GM12892 (cell line): Measurements from ENCODE around the gene DSCAML1.

Experiments used
- DNase-seq: peaks from one replicate; pipeline ENCODE4 v3.0.0; 2011; ENCODE audit not compliant: insufficient read length
- FAIRE-seq: peaks from 2 replicates; lab custom pipeline; 2011; peaks lifted over from hg19 to GRCh38; lab: Jason Lieb, UNC
- POLR2A ChIP-seq: IDR thresholded peaks from 2 replicates; pipeline ENCODE4 v1.6.1; 2011; ENCODE audit warnings: low read depth, low read length, control low read depth
- POLR2AphosphoS5 ChIP-seq: IDR thresholded peaks from 2 replicates; pipeline ENCODE4 v1.6.1; 2011; ENCODE audit warnings: low read depth, low read length, control low read depth
- TAF1 ChIP-seq: IDR thresholded peaks from 2 replicates; pipeline ENCODE4 v1.6.1; 2011; ENCODE audit warnings: low read depth, mild to moderate bottlenecking, control low read depth, low read length, borderline replicate concordance

Gene DSCAML1

DNA sequence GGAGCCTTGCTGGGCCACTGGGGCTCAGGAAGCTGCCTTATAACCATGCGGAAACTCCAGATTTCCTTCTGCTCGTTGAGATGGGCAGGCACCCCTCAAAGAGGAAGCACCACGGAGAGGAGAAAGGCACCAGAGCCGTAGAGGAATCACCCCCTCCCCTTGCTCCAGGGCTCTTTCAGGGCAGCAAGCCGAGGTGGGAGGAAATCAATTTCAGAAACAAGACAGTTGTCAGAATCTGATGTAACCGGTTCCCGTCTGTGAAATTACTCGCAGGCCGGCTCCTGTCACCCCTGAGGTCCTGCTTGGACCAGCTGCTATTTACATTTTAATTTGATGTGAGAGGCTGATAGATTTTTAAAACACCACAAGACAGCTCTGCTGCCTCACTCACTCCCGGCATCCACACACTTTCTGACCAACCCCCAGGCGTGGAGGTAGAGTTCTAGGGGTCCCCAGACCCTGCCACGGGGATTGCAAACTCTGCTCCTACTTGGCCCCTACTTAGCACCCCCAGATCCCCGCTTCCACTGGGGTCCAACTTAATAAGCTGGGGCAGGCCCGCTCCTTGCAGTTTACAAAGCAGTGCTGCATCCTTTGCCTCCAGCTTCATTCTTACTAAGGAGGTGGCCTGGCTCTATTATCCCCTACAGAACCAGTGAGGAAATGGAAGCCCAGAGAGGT lies 306.9 kb downstream of the DSCAML1 start:
- no peak for TF ChIP-seq POLR2A
- no peak for TF ChIP-seq POLR2AphosphoS5
- FAIRE-seq (no peak), DNase-seq (no peak)

DNA sequence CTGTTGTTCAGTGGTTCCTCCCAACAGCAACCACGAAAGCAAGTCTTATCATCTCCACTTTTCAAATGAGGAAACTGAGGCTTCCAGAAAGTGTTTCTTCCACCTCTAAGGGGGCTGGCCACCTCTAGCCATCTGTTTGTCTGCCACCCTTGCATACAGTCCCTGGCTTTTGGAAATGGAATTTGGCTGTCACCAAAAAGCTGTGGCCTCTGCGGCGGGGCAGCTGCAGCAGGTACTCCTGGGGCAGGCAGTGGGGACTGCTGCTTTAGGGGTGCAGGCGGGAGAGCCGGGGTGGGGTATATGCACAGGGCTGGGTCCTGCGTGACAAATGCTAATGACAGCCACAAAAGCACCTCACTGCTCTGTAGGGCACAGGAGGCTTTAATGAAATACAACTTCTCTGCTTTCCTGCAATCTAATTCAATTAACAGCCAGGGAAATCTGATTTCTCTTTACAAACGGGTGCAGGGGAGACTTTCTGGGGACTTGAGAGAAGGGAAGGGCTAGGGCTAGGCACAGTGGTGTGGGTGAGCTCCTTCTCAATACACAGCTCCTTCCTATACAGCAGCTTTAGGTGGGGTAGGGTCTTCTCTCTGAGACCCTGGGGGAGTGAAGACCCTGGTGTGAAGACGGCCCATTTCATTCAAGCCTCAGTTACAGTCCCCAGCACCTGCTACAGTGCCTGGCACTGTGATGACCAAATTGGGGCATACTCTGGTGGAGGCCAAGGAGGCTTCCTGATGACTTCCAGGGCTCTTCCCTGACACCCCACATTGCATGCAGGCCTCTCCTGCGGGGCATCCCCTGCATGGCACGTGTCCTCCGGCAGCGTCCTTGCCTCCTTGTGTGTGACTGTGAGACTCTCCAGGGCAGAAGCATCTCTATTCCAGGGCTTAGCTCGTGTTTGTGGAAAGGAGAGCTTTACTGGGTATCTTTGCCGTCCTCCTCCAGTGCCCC lies 307.7 kb downstream of the DSCAML1 start:
- TF ChIP-seq TAF1: no peak
- TF ChIP-seq POLR2A: no peak
- no peak for TF ChIP-seq POLR2AphosphoS5
- DNase-seq (no peak), FAIRE-seq (no peak)

DNA sequence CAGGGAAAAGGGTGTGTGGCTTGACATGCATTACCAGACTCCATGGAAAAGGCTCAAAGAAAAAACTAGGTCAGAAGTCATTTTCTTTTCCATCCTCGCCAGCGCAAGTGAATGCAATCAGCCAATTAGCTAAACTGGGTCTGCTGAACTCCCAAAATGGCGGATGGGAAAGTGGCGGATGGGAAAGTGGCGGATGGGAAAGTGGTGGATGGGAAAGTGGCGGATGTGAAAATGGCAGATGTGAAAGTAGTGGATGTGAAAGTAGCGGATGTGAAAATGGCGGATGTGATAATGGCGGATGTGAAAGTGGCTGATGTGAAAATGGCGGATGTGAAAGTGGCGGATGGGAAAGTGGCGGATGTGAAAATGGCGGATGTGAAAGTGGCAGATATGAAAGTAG lies 311.0 kb downstream of the DSCAML1 start:
- DNase-seq (no peak), FAIRE-seq (no peak)
- TF ChIP-seq POLR2AphosphoS5 (no peak), POLR2A (no peak), TAF1 (no peak)

DNA sequence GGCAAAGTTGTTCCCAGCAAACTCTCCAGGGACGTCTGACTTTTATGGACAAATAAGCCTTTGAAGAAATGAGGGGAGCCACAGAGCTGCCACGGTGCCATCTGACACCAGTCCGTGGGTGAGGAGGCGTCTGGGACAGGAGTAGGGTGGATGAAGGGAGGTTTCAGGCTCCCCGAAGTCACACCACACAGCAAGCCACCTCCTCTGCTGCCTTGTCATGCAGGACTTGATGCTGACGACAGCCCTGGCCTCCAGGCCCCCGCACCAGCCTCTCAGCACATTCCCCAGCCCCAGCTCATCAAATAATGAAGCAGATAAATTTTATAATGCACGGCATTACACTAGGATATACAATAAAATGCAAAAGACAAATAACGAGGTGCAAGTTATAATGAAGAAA lies 312.9 kb downstream of the DSCAML1 start:
- FAIRE-seq (no peak), DNase-seq (no peak)
- TF ChIP-seq TAF1 (no peak), POLR2A (no peak), POLR2AphosphoS5 (no peak)

DNA sequence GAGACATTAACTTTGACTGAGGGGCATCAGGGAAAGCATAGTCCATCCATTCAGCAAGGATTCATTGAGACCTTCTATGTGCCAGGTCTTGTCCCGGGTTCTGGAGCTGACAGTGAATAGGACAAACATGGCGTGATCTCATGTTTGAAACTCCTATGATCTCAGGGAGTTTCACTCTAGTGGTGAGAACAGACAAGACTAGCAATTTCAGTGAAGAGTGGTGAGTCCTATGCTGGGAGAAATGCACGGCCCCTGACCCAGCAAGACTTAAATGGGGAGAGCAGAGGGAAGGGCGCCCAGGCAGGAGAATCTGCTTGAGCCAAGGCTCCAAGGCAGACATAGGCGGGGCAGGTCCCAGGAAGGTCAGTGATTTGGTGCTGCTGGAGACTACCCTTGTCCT lies 313.6 kb downstream of the DSCAML1 start:
- TF ChIP-seq POLR2A (no peak), TAF1 (no peak), POLR2AphosphoS5 (no peak)
- DNase-seq (no peak), FAIRE-seq (peak; percentile 88)

DNA sequence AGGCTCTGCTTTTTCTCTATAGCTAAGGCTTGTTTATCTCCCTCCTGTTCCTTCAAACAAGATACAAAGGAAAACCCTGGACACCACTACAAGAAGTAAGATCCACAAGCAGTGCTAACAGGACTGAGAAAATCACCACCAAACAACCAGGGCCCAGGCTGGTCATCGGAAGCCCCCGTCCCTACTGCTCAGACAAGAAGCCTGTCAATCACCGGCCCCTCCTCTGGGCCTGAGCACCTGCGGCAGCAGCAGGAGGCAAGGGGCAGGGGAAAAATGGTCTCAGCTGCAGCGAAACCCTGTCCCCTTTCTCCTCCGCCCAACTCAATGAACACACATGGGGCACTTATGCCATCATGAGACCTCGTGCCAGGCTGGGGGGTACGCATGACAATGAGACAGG lies 314.1 kb downstream of the DSCAML1 start:
- FAIRE-seq: no peak
- DNase-seq: no peak

DNA sequence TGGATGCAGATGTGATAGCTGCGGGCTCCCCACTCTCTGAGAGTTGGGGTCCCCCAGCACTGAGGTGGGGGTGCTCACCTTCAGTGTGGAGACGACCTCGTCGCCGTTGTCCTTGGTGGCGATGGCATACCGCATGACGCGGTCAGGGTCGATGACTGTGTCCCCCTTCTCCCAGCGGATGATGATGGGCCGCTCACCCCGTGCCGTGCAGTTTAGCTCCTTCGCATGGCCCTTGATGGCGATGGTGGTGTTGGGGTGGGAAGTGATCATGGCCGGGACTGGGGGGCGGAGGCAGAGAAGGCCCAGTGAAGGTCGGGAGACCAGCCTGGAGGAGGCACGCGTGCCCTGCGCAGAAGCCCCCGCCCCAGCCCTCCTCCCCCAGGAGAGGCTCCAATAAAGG lies 315.1 kb downstream of the DSCAML1 start:
- TF ChIP-seq POLR2A: no peak
- no peak for TF ChIP-seq POLR2AphosphoS5
- TF ChIP-seq TAF1: no peak
- no peak for DNase-seq
- FAIRE-seq: no peak

More for the DNA sequence above, 314.1 kb downstream of the DSCAML1 start:
- TF ChIP-seq POLR2AphosphoS5 (no peak), POLR2A (no peak), TAF1 (no peak)

DNA sequence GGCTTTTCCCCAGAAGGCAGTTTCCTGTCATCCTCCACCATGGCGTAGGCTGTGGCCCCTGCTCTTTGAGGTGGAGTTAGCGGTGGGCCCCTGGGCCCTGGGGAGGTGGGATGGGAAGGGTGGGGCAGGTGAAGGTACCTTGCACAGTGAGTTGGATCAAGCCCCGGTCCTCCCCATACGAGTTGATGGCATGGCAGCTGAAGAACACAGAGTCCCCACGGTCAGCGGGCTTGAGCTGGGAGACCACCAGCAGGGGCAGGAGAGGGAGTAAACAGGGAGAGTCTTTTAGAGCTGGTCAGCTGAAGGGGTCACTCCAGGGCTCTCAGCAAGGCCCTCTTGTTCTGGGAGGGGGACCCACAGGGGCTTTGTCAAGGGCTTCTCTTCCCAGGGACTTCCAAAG lies 316.0 kb downstream of the DSCAML1 start:
- TF ChIP-seq POLR2A: no peak
- no peak for TF ChIP-seq POLR2AphosphoS5
- no peak for TF ChIP-seq TAF1
- DNase-seq: no peak
- FAIRE-seq: no peak

DNA sequence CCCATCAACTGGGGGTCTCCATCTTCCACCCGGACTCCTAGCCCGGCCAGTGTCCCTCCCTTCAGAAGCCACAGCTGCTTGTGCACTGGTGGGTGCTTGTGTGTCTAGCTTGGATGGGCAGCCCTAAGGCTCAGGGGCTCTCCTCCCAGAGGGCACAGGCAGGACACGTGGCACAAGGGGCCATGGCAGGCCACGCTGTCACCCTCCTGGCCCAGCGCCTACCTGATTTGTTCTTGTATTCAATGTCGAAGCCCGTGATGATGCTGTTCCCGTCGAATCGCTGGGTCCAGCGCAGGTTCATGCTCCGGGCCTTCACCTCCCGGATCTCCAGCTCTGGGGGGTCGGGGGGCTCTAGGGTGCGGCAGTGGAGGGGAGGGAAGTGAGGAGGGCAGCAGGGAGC lies 316.8 kb downstream of the DSCAML1 start:
- DNase-seq (no peak), FAIRE-seq (no peak)
- TF ChIP-seq TAF1 (no peak), POLR2A (no peak), POLR2AphosphoS5 (no peak)

DNA sequence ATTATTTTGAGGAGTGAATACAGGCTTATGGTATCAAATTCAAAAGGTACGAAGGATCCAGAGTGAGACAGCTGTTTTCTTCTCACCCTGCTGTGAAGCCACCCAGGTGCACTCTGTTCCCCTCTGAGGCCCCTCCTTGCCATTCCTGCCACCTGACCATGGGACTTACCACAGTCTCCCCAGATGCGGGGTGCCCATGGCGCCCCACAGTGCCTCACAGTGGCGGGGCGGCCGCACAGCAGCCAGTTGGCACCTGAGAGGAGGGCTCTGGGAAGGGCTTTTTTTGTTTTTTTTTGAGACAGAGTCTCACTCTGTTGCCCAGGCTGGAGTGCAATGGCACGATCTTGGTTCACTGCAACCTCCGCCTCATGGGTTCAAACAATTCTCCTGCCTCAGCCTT lies 317.6 kb downstream of the DSCAML1 start:
- no peak for FAIRE-seq
- DNase-seq: peak; percentile 64
- no peak for TF ChIP-seq POLR2AphosphoS5
- TF ChIP-seq POLR2A: no peak
- TF ChIP-seq TAF1: no peak

DNA sequence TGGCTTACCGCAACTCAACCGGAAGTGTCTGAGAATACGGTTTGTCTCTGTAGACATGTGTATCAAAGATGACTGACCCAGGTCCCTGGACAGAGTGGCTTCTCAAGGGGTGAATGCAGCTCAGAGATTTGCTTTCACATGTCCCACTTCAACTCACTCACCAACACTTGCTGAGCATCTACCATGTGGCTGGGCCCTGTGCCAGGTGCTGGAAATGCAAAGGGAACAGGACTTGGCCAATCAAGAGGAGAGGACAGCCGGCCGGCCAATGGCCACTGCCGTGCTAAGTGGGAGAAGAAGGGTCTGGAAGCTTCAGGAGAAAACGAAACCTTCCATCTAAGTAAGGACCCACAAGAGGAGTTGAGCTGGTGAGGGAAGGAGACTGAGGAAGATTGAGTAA lies 318.1 kb downstream of the DSCAML1 start:
- DNase-seq: no peak
- FAIRE-seq: peak; percentile 17
- TF ChIP-seq POLR2A: no peak
- no peak for TF ChIP-seq TAF1
- TF ChIP-seq POLR2AphosphoS5: no peak

DNA sequence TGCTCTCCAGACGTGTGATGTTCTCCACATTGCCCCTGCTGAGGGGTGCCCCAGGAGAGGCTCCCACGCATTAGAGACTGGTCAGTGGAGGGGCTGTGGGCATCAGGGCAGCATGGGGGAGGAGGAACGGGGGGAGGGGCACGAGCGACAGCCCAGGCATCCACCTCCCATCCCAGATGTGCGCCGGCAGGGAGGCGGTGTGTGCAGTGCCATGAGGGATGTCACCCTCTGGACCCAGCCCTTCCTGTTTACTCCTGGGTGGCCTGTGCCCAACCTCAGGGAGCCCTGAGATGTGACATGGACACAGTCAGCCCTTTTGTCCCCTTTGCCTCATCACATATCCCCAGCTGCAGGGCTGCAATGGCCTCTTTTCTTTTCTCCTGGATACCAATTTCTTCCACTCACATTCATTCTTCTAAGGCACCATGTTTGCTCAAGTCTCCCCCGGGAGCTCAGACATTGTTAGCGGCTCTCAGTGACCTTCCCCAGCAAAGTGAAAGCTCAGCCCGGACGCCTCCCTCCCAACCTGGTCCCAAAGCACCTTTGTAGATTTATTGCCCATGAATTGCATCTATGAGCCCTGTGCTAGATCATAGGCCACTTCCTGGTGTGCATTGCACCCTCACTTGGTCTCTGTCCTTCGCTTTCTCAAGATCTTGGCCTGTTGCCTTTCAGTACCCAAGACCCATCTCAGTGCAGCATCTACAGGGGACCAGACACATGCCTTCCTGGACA lies 318.7 kb downstream of the DSCAML1 start:
- FAIRE-seq (no peak), DNase-seq (no peak)
- TF ChIP-seq TAF1 (no peak), POLR2AphosphoS5 (no peak), POLR2A (no peak)
